ENCODE data around the gene RPA3.

RPA3 gene

GRCh38 chr7:7612519-7612918, 105.9 kb downstream of the RPA3 start:
- no peak overlapping the region for H3K4me3 ChIP-seq (ENCODE audit: low read depth, low read length)
- no peaks in the 10 kb centered on the region for H3K27me3 ChIP-seq (ENCODE audit: insufficient read depth, low read depth, severe bottlenecking)
- no peak for TF ChIP-seq CTCF (IDR thresholded peaks at IDR 0.05; ENCODE audit: low read depth, low read length)
- DNase-seq, result no peak
- peaks cover 10% of the 10 kb centered on the region for H3K36me3 ChIP-seq
- no peak overlapping the region for H3K27ac ChIP-seq
- H3K9me3 ChIP-seq (ENCODE audit: severe bottlenecking), result no peaks in the 10 kb centered on the region

GRCh38 chr7:7609330-7609729, 109.1 kb downstream of the RPA3 start:
- no peaks in the 10 kb centered on the region for H3K9me3 ChIP-seq (ENCODE audit: severe bottlenecking)

GRCh38 chr7:7607010-7607409, 111.4 kb downstream of the RPA3 start:
- Histone ChIP-seq H3K9me3 (ENCODE audit: severe bottlenecking) (no peaks in the 10 kb centered on the region), H3K36me3 (peaks cover 20% of the 10 kb centered on the region), H3K27ac (no peak overlapping the region), H3K27me3 (ENCODE audit: insufficient read depth, low read depth, severe bottlenecking) (no peaks in the 10 kb centered on the region), H3K4me3 (ENCODE audit: low read depth, low read length) (no peak overlapping the region)
- no peak for DNase-seq
- TF ChIP-seq CTCF (IDR thresholded peaks at IDR 0.05; ENCODE audit: low read depth, low read length), result no peak

More at GRCh38 chr7:7609330-7609729, 109.1 kb downstream of the RPA3 start:
- H3K27me3 ChIP-seq (ENCODE audit: insufficient read depth, low read depth, severe bottlenecking), result no peaks in the 10 kb centered on the region
- no peak for DNase-seq
- TF ChIP-seq CTCF (IDR thresholded peaks at IDR 0.05; ENCODE audit: low read depth, low read length), result no peak
- H3K4me3 ChIP-seq (ENCODE audit: low read depth, low read length), result no peak overlapping the region
- H3K36me3 ChIP-seq, result peaks cover 20% of the 10 kb centered on the region
- H3K27ac ChIP-seq, result no peak overlapping the region

GRCh38 chr7:7596176-7596575, 122.2 kb downstream of the RPA3 start:
- peaks cover 62% of the 10 kb centered on the region for H3K36me3 ChIP-seq
- no peak overlapping the region for H3K27ac ChIP-seq
- no peak for DNase-seq
- no peak for TF ChIP-seq CTCF (IDR thresholded peaks at IDR 0.05; ENCODE audit: low read depth, low read length)
- no peaks in the 10 kb centered on the region for H3K27me3 ChIP-seq (ENCODE audit: insufficient read depth, low read depth, severe bottlenecking)
- H3K4me3 ChIP-seq (ENCODE audit: low read depth, low read length), result no peak overlapping the region
- peaks cover 16% of the 10 kb centered on the region for H3K9me3 ChIP-seq (ENCODE audit: severe bottlenecking)

- no peak for DNase-seq
- Histone ChIP-seq H3K9me3 (ENCODE audit: severe bottlenecking) (peaks cover 14% of the 10 kb centered on the region), H3K27ac (no peak overlapping the region), H3K4me3 (ENCODE audit: low read depth, low read length) (no peak overlapping the region), H3K36me3 (peaks cover 63% of the 10 kb centered on the region), H3K27me3 (ENCODE audit: insufficient read depth, low read depth, severe bottlenecking) (no peaks in the 10 kb centered on the region)
- TF ChIP-seq CTCF (IDR thresholded peaks at IDR 0.05; ENCODE audit: low read depth, low read length), result no peak
Measured at GRCh38 chr7:7595451-7595850, 123.0 kb downstream of the RPA3 start.
